HG02610 (cell line): ENCODE measurements around the gene SOX8.
"Not testable (repeated sequence)": the region's sequence is repeated elsewhere in the genome, so short reads cannot be mapped to it uniquely, and the experiment has no call there.

Experiments used
- ATAC-seq: cut with Tn5 transposase; IDR thresholded peaks from one replicate; pipeline ENCODE4 v1.9.1; 2021; ENCODE audit warnings: mild to moderate bottlenecking, moderate library complexity; ENCODE audit not compliant: unreplicated experiment

Gene SOX8

GRCh38 chr16:953818-954217 lies 27.8 kb upstream of the SOX8 start:
- ATAC-seq: not testable (repeated sequence)

DNA sequence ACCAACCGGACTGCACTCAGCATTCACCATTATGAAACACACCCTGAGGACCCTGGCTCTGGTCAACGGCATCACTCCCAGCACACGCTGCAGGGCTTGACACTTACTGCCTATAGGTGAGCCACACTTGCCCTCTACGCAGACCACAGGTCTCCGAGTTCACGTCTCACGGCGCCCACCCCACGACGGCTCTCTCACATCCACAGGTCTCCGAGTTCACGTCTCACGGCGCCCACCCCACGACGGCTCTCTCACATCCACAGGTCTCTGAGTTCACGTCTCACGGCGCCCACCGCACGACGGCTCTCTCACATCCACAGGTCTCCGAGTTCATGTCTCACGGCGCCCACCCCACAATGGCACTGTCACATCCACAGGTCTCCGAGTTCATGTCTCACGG lies 25.8 kb upstream of the SOX8 start:
- not testable (repeated sequence) for ATAC-seq

- no peak for ATAC-seq
Measured at GRCh38 chr16:959232-960040, 22.1 kb upstream of the SOX8 start.

- no peak for ATAC-seq
Measured at GRCh38 chr16:962366-962765, 19.2 kb upstream of the SOX8 start.

DNA sequence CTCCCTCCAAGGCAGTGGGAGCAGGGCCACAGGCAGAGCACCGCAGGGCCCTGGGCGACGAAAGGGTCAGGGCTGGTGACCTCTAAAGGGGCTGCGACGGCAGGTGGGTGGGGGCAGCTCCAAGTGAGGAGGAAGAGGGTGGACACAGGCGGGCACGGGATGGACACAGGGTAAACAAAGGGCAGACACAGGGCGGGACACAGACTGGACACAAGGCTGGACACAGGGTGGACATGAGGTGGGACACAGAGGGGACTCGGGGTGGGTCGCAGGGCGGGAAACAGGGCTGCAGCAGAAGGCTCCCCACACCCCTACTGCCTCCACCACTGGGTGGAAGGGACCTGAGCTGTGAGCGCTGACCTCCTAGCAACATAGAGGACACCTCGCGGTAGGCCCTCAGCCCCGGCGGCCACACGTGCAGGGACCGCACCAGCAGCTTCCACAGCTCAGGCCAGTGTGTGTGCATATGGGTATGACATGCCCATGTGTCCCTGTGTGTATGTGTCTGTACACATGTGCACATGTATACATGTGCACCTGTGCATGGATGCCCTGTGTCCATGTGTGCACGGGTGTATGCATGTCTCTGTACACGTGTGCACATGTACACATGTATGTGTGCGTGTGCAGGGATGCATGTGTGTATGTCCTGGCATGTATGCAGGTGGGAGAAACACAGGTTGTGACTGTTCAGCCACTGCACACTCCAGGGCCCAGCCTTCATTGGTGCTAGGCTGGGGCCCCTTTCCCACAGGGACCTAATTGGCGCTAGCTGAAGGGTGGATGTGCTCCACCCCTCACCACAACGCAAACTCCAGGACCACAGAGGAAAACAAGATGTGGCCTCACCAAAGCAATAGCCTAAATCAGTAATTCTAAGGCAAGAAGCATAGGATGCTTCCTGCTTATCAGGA lies 18.4 kb upstream of the SOX8 start:
- no peak for ATAC-seq

DNA sequence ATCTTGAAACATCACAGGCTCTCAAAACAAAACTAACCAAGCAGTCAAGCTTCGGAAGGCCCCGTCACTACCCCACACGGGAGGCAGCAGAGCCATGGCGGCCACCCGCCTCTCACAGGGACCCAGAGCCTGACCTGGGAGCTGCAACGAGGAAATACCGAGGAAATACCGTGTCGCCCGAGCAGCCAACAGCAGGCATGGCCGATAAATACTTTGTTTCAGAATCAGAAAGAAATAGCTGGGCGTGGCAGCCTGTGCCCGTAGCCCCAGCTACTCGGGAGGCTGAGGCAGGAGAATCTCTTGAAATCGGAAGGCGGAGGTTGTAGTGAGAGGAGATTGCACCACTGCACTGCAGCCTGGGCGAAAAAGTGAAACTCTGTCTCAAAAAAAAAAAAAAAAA lies 17.7 kb upstream of the SOX8 start:
- no peak for ATAC-seq

DNA sequence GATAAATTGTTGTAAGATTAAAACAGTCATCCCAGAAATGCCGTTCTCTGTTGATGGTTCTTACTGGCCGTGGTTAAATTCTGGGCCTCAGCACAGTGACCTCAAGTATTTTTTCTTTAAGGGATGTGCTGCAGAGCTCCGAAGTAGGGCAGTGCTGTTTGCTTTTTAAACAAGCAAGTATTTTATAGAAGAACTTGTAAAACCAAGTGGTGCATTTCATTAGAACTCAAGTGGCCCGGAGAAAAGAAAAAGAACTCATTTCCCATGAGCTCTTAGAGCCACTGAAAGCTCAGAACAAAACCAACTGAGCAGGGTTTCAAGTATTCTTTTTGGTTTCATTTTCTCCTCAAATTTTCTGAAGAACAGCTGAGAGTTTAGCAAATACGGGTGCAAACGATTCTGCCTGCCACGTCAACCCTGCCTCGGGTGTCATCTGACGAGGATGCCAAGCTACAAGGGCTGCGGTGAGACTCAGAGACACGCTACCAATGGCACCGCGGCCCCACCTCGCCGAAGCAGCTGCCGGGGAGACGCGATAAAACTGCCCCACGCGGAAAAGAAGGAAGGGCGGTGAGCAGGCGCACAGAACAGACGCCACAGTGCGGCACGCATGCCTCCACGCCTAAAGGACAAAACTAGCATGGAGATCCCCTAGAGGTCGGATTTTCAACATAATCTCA lies 17.1 kb upstream of the SOX8 start:
- no peak for ATAC-seq

- ATAC-seq: no peak
Measured at GRCh38 chr16:965036-965395, 16.6 kb upstream of the SOX8 start.

DNA sequence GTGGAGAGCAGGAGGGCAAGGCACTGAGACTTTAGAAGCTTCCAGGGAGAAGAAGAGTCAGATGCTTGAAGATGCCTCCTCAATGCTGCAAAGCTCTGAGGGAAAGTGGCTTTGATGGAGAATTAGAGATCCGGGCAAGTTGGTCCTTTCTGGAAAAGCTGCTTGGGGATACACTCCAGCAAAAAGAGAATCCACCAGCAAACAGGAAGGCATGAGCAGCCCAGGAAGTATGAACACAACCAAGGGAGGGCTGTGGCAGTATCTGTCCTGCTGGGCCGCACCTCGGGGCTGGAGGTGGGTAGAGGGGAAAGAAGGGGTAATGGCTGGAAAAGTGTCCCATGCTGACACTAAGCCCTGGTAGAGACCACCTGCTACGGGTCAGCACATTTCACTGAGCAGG lies 16.1 kb upstream of the SOX8 start:
- ATAC-seq: no peak

GRCh38 chr16:966035-966434 lies 15.5 kb upstream of the SOX8 start:
- ATAC-seq: no peak

- no peak for ATAC-seq
Measured at GRCh38 chr16:966505-966904, 15.1 kb upstream of the SOX8 start.

DNA sequence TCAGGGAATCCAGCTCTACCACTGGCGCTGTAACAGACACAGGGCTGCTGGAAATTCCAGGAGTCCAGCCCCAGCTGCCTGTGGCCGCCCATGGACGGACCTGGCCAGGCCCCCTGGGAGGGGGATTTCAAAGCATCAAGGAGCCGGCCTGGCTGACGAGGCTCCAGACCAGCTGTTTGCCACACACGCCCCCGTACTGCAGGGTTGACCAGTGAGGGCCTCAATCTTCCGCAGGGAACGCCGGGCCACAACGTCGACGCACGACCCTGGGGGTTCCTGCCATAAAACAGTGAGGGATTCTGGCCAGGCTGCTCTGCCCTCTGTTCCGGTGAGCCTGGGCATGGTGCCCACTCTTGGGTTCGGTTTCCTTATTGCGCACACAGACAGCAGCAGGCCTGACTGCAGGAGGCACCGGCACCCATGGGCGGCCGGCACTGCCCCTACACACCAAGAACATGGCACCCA lies 14.5 kb upstream of the SOX8 start:
- no peak for ATAC-seq

GRCh38 chr16:967546-968295 lies 13.8 kb upstream of the SOX8 start:
- no peak for ATAC-seq

GRCh38 chr16:968620-969019 lies 12.9 kb upstream of the SOX8 start:
- no peak for ATAC-seq

GRCh38 chr16:969508-970385 lies 11.8 kb upstream of the SOX8 start:
- ATAC-seq: no peak

GRCh38 chr16:970386-970765 lies 11.2 kb upstream of the SOX8 start:
- peak; percentile 8 for ATAC-seq

DNA sequence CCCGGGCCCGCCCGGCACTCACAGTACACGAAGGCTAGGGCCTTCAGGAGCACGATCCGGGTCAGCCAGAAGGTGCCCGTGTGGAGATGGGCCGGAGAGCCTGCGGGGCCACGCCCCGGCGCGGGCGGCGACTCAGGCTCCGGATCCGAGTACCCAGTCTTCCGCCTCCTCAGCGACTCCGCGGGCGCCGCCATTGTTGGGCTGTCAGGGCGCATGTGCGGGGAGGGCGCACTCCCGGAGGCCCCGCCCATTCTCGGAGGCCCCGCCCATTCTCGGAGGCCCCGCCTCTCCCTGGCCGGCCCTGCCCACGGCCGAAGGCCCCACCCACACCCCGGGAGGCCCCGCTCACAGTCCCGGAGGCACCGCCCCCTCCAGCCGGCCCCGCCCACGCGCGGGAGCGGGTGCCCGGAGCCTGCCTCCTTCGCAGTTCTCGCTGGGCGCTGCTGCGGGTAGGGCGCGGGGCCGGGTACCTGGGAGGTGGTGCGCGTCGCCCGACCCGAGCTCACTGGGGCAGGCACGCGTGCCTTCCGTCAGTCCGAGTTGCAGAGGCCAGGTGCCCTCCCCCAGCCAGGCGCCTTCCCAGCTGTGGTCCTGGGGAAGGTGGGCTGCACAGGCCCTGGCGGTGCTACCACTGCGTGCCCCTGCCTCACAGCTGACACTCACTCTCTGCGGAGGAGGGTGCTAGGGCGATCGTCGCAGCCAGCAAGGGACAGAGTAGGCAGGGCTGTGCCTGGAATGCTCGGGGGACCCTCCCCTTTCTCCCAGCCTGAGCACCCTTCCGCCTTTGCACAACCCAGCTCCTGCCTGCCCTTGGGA lies 10.6 kb upstream of the SOX8 start, which contains the start of gene LMF1:
Gene LMF1, minus strand, starts transcription at position 219 of the 816 bp plus-strand sequence. Its CDS starts 4 bp downstream, at position 215.
- peak; percentile 74 for ATAC-seq

GRCh38 chr16:971582-971905 lies 10.0 kb upstream of the SOX8 start:
- no peak for ATAC-seq

DNA sequence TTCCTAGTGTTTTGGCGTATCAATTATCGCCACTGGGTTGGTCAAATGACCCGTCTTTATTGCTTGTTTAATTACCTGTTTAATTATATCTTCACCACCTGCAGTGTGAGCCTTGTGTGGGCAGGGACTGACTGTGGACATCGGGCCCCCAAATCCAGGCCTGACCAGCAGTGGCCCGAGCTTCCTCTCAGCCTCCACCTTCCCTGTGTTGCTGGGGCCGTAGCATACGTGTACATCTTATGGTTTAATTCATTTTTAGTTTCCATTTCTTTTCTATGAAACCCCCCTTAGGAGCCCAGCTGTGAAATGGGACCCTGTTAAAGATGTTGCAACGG lies 9.6 kb upstream of the SOX8 start:
- no peak for ATAC-seq
